Measurements from ENCODE around the gene ABCC11. TPM values are rescaled to one million over a fixed set of nuclear protein-coding genes. Genes with fewer than 3 reads are reported as not detected.
A peak's percentile ranks its signal among the peaks of the same experiment; 100 is the strongest.

The ABCC11 gene
- total and polyA plus RNA-seq, 12 donors: 0.01 to 0.61 (median 0.24) TPM; not detected in 5

- H3K9me3 ChIP-seq: peaks cover 0 to 6% (median 0%) of the 10 kb centered on the region in 11 donors
- TF ChIP-seq, protein P1, sequence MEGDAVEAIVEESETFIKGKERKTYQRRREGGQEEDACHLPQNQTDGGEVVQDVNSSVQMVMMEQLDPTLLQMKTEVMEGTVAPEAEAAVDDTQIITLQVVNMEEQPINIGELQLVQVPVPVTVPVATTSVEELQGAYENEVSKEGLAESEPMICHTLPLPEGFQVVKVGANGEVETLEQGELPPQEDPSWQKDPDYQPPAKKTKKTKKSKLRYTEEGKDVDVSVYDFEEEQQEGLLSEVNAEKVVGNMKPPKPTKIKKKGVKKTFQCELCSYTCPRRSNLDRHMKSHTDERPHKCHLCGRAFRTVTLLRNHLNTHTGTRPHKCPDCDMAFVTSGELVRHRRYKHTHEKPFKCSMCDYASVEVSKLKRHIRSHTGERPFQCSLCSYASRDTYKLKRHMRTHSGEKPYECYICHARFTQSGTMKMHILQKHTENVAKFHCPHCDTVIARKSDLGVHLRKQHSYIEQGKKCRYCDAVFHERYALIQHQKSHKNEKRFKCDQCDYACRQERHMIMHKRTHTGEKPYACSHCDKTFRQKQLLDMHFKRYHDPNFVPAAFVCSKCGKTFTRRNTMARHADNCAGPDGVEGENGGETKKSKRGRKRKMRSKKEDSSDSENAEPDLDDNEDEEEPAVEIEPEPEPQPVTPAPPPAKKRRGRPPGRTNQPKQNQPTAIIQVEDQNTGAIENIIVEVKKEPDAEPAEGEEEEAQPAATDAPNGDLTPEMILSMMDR (IDR thresholded peaks at IDR 0.05): no peak
- intact Hi-C loops (cut with DNase I): no loop called here
- no peak overlapping the region for H3K4me3 ChIP-seq
- H3K27me3 ChIP-seq: no peaks in the 10 kb centered on the region
- H3K4me1 ChIP-seq: no peaks in the 10 kb centered on the region
- no peaks in the 10 kb centered on the region for H3K36me3 ChIP-seq
- DNase-seq (no peak), ATAC-seq (no peak)
- 77 to 83% methylated on average over 3 of the region's 3 CpGs for WGBS, 2 donors
- H3K27ac ChIP-seq: no peak overlapping the region
These were observed 50.0 kb downstream of the ABCC11 start for GRCh38 chr16:48197294-48197693.

- intact Hi-C loops (cut with DNase I): no loop called here
- Histone ChIP-seq H3K27me3 (no peaks in the 10 kb centered on the region), H3K4me3 (no peak overlapping the region), H3K36me3 (no peaks in the 10 kb centered on the region), H3K9me3 (peaks cover 0 to 6% (median 0%) of the 10 kb centered on the region in 11 donors), H3K27ac (no peak overlapping the region), H3K4me1 (no peaks in the 10 kb centered on the region)
- ATAC-seq (no peak), DNase-seq (no peak)
- TF ChIP-seq, protein P1 (IDR thresholded peaks at IDR 0.05): no peak
- WGBS, 2 donors: 48 to 52% methylated on average over 5 of the region's 5 CpGs
These were observed 52.3 kb downstream of the ABCC11 start for GRCh38 chr16:48194828-48195556.

GRCh38 chr16:48193846-48194245, 53.5 kb downstream of the ABCC11 start:
- TF ChIP-seq, protein P1 (IDR thresholded peaks at IDR 0.05): no peak
- Histone ChIP-seq H3K27me3 (no peaks in the 10 kb centered on the region), H3K4me3 (no peak overlapping the region), H3K9me3 (peaks cover 0 to 6% (median 0%) of the 10 kb centered on the region in 11 donors), H3K27ac (no peak overlapping the region), H3K4me1 (peaks cover 0 to 3% (median 0%) of the 10 kb centered on the region in 9 donors), H3K36me3 (no peaks in the 10 kb centered on the region)
- intact Hi-C loops (cut with DNase I): no loop called here
- 90 to 91% methylated on average over 7 of the region's 7 CpGs for WGBS, 2 donors
- DNase-seq: no peak
- no peak for ATAC-seq

GRCh38 chr16:48188449-48189102, 58.8 kb downstream of the ABCC11 start:
- 82 to 86% methylated on average over 6 of the region's 6 CpGs for WGBS, 2 donors
- ATAC-seq: peak in 1 of 8 donors; percentile 22
- no peaks in the 10 kb centered on the region for H3K36me3 ChIP-seq
- no peaks in the 10 kb centered on the region for H3K27me3 ChIP-seq
- TF ChIP-seq, protein P1 (IDR thresholded peaks at IDR 0.05): no peak
- peak overlapping the region in 1 of 10 donors; percentile 64 for H3K27ac ChIP-seq
- DNase-seq: no peak
- H3K4me3 ChIP-seq: no peak overlapping the region
- peaks cover 0 to 15% (median 0%) of the 10 kb centered on the region in 9 donors for H3K4me1 ChIP-seq
- intact Hi-C loops (cut with DNase I): no loop called here
- no peaks in the 10 kb centered on the region for H3K9me3 ChIP-seq
